ENCODE measurements around the gene C1QTNF2.
A peak's percentile ranks its signal among the peaks of the same experiment; 100 is the strongest.
"Not testable (repeated sequence)": the region's sequence is repeated elsewhere in the genome, so short reads cannot be mapped to it uniquely, and the experiment has no call there.

Gene C1QTNF2

DNA sequence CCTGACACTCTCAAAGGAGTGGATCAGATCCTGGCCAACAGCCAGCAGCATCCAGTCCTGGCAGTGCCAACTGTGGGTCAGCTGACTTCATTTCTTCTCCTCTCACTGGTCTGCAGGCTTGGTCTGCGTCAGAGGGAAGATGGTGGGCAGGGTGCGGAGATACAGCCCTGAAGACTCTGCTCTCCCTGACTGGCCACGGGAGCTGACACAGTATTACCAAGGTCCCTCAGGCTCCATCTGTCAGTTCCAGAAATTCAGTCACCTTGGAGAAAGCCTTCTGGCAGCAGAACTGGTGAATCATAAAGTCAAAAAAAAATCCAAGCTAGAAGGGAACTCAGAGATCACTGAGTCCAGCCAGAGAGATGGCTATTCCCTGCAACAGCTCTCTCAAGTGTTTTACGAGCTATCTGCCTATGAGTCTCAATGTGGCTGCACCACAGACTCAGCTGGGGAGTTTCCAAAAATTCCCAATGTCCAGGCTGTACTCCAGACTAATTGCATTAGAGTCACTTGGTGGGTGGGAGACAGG, 27.9 kb downstream of the C1QTNF2 start:
- no peak for DNase-seq (ENCODE audit: low read depth in 2 of 2)

GRCh38 chr5:160341309-160341870, 29.0 kb downstream of the C1QTNF2 start:
- no peak for DNase-seq (ENCODE audit: low read depth in 2 of 2)

DNA sequence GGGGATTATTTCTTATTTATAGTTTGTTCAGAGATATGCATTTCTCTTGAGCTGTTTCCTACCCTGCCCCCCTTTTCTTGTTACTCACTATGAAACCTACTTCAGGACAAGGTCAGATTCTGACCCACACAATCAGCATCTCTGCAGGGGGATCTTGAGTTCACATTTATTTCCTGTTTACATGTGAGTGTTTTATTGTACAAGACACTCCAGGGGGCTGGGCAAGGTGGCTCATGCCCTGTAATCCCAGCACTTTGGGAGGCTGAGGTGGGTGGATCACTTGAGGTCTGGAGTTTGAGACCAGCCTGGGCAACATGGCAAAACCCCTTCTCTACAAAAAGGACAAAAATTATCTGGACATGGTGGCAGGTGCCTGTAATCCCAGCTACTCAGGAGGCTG, 29.9 kb downstream of the C1QTNF2 start:
- not testable (repeated sequence) for DNase-seq (ENCODE audit: low read depth in 2 of 2)

- no peak for DNase-seq (ENCODE audit: low read depth in 2 of 2)
Measured at GRCh38 chr5:160339406-160340130, 30.9 kb downstream of the C1QTNF2 start.

- DNase-seq (ENCODE audit: low read depth in 2 of 2): not testable (repeated sequence)
Measured at GRCh38 chr5:160334716-160335115, 35.7 kb downstream of the C1QTNF2 start.

GRCh38 chr5:160333721-160334120, 36.7 kb downstream of the C1QTNF2 start:
- no peak for DNase-seq (ENCODE audit: low read depth in 2 of 2)

GRCh38 chr5:160330212-160330611, 40.2 kb downstream of the C1QTNF2 start:
- no peak for DNase-seq (ENCODE audit: low read depth in 2 of 2)

- DNase-seq (ENCODE audit: low read depth in 2 of 2): no peak
Measured at GRCh38 chr5:160327818-160328217, 42.6 kb downstream of the C1QTNF2 start.

DNA sequence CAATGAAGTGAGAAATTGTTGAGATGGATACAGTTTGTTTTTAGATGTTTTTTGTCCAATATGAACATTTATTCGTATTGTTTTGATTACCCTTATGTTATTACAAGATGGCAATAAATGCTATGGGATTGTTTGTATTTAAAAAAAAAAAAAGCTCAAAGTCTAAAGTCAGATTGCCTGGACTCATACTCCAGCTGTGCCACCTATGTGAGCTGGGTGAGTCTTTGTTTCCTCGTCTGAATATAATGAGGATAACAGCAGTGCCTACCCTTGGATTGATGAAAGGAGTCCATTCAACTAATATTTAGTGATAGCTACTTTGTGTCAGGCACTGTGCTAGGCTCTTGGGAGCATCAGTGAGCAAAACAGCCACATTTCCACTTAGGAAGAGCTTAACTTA, 43.4 kb downstream of the C1QTNF2 start:
- no peak for DNase-seq (ENCODE audit: low read depth in 2 of 2)

GRCh38 chr5:160325716-160326115, 44.7 kb downstream of the C1QTNF2 start:
- no peak for DNase-seq (ENCODE audit: low read depth in 2 of 2)

DNA sequence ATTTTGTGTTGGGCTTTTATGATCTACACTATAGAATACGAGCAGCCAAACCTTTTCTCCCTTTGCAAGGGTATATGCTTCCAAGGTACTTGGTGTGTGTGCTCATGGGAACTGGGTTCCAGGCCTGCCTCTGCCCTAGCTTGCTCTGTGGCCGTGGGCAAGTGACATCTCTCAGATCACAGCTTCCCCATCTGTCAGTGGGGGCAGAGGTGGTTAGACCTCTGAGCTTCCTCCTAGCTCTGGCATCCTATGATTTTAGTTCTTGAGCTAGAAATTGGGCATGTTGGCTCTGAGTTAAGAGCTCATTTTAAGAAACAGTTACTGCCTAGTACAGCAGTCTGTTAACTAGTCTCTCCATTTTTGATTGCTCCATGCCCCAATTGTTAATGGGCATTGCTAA, 45.5 kb downstream of the C1QTNF2 start:
- DNase-seq (ENCODE audit: low read depth in 2 of 2): no peak

DNA sequence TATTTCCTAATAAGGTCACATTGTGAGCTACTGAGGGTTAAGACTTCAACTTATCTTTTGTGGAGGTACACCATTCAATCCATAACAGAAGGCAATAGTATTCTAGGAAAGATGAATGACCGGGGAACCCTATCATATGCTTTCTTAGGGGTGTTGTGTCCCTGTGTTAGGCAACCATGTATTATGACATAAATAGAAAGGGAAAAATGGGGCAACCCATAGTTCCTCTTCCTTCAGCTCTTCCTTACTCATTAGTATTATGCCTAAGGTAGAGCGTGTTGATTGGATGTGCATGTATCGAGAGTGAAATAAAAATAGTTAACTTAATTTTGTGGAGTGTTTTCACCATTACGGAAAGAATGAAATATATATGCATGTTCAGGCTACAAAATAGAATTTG, 52.0 kb downstream of the C1QTNF2 start:
- DNase-seq (ENCODE audit: low read depth in 2 of 2): no peak

DNA sequence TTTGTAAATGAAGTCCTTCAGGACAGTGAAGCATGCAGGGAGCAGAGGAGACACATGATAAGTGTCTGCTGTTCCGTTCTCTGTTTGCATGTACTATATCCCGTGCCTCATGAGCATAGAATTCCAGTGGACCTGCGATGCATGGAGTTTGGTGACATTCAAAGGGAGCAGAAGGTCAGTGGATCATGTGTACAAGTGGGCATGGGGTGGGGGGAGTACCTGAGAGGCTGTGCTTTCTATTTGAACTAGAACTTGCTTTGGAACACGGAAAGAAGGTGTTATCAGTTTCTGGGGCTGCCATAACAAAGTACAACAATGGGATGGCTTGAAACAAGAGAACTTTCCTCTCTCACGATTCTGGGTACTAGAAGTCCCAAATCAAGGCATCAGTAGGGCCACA, 53.0 kb downstream of the C1QTNF2 start:
- DNase-seq (ENCODE audit: low read depth in 2 of 2): no peak

DNA sequence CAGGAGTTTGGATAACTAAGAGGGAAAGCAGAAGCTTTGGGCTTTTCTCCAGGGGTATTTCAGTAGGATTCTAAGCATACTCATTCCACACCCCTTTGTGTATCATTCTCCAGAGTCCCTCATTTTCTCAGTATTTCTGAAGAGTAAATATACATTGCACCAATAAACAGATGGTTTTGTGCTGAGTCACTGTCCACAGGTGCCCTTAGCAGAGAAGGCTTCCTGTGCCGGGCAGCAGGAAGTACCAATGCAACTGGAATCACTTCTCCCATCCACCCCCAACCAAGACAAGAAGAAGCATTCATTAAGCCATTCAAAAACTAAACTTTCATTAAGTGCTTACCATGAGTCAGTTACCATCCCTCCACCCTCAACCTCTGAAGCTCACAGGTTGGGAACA, 54.5 kb downstream of the C1QTNF2 start:
- no peak for DNase-seq (ENCODE audit: low read depth in 2 of 2)

DNA sequence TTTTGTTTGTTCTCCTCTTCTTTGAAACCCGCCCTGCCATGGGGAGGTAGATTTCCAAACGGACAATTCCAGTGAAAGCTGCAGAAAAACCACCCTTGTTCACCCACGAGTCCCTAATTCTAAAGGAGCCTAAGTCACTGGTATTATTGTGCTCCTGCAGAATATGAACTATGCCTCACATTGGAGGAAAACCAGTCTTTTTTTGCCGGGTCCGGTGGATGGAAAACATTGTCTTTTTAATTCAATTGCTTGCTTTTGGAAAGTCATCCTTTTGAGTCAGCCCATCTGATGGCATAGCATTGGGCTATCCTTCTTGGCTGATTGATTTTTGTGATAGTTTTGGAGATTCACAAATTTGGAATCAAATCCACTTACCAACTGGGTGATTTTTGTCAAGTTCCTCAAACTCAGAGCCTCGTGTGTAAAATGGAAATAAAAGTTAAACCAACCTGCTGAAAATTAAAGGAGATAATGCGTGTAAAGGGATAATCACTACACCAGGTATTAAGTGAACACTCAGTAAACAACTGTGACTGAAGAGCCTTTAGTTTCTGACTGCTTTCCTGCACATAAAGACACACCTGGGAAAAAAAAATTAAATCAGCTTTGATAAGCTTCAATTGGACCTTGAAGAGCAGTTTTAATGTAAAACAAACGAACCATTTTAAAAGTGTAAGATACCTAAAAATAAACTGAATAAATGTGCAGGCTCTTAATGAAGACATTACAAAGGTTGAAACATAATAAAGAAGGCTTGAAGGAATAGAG, 57.3 kb downstream of the C1QTNF2 start:
- no peak for DNase-seq (ENCODE audit: low read depth in 2 of 2)

- peak; percentile 17 to 29 for DNase-seq (ENCODE audit: low read depth in 2 of 2)
Measured at GRCh38 chr5:160312134-160312959, 58.1 kb downstream of the C1QTNF2 start, which contains the start of gene CCNJL. TSS of gene CCNJL (minus strand) at chr5:160312564. CDS start at chr5:160311923, 641 bp downstream.

GRCh38 chr5:160311491-160312133, 58.8 kb downstream of the C1QTNF2 start:
- no peak for DNase-seq (ENCODE audit: low read depth in 2 of 2)

DNA sequence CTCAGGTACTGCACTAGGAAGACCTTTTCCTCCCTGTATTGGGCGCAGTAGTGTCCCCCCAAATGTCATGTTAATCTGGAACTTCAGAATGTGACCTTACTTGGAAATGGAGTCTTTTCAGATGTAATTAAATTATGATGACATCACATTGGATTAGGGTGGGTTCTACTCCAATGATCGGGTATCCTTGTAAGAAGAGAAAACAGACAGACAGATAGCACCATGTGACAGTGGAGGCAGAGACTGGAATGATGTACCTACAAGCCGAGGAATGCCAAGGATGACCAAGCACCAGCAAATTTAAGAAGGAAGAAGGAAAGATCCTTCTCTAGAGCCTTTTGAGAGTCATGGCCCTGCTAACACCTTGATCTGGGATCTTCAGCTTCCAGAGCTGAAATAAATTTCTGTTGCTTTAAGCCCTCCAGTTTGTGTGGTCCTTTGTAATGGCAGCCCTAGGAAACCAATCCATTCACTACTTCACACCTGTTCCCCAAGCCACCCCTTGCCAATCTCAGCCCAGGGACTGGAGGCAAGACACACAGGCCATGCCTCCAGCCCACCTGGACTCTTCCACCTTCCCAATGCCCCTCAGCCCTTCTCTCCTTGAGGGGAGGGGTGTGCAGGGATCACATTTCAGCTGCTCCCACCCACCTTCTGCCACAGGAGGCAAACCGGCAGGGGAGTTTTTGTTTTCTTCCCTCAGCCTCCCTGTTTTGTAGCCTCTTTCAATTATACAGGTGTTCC, 59.7 kb downstream of the C1QTNF2 start:
- DNase-seq (ENCODE audit: low read depth in 2 of 2): no peak

- DNase-seq (ENCODE audit: low read depth in 2 of 2): no peak
Measured at GRCh38 chr5:160310140-160310539, 60.3 kb downstream of the C1QTNF2 start.

DNA sequence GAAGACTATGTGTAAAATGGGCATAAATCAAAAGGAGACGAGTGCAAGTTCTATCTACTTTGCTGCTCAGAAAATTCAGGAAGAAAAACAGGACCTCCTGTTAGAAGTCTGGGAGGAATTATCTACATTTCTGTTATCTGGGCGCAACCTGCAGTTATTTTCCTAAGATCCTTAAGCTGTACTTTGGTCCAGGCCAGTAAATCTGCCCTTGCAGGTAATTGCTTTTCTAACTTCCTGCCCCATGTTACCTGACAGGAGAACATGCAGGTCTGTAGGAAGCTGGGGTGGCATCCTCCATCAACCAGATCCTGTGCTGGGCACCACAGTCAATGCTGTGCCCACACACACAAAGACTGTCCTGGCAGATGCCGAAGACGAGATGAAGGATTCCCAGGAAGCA, 63.7 kb downstream of the C1QTNF2 start:
- no peak for DNase-seq (ENCODE audit: low read depth in 2 of 2)

All from fibroblast of skin of left biceps (primary cell).